DLD1 (cell line): ENCODE results near the gene MYO1H.
"Not testable (repeated sequence)": the region's sequence is repeated elsewhere in the genome, so short reads cannot be mapped to it uniquely, and the experiment has no call there.

ENCODE experiments used
- in situ Hi-C: cut with HindIII; loops from 2 replicates; pipeline ENCODE4 v1.10.0; 2017; ENCODE audit warnings: low sequenced_read_pairs

MYO1H gene

GRCh38 chr12:109347589-109347988 lies at the start of gene MYO1H:
Gene MYO1H (plus strand): TSS chr12:109347900. CDS start chr12:109347961, 61 bp downstream.
- in situ Hi-C loops, result no loop called here

GRCh38 chr12:109299849-109300248 lies 47.9 kb upstream of the MYO1H start:
- in situ Hi-C loops, result no loop called here

- in situ Hi-C loops, result no loop called here
These were observed 46.0 kb upstream of the MYO1H start for GRCh38 chr12:109301643-109302168.

- in situ Hi-C loops, result no loop called here
These were observed 45.3 kb upstream of the MYO1H start for GRCh38 chr12:109302358-109302757.

GRCh38 chr12:109302770-109303169 lies 44.9 kb upstream of the MYO1H start:
- in situ Hi-C loops, result no loop called here

- in situ Hi-C loops, result no loop called here
These were observed 43.2 kb upstream of the MYO1H start for GRCh38 chr12:109304485-109304884.

- in situ Hi-C loops, result no loop called here
These were observed 42.2 kb upstream of the MYO1H start for GRCh38 chr12:109305547-109305946.

- in situ Hi-C loops, result no loop called here
These were observed 40.6 kb upstream of the MYO1H start for GRCh38 chr12:109307051-109307450.

GRCh38 chr12:109308534-109309380 lies 38.9 kb upstream of the MYO1H start, which contains the start of gene FOXN4:
Gene FOXN4 (minus strand): TSS chr12:109309284. CDS start chr12:109308321, 963 bp downstream.
- in situ Hi-C loops, result no loop called here

GRCh38 chr12:109309381-109310246 lies 38.1 kb upstream of the MYO1H start:
- in situ Hi-C loops, result no loop called here

GRCh38 chr12:109310247-109311125 lies 37.2 kb upstream of the MYO1H start:
- in situ Hi-C loops, result no loop called here

- in situ Hi-C loops, result not testable (repeated sequence)
These were observed 26.4 kb upstream of the MYO1H start for GRCh38 chr12:109321294-109321693.

GRCh38 chr12:109329003-109329402 lies 18.7 kb upstream of the MYO1H start:
- in situ Hi-C loops, result no loop called here

GRCh38 chr12:109329686-109330085 lies 18.0 kb upstream of the MYO1H start:
- in situ Hi-C loops, result loop anchor here (5.0 kb wide), 1 partner anchor 52 kb away; no protein-coding TSS in a partner anchor

GRCh38 chr12:109330282-109331230 lies 17.1 kb upstream of the MYO1H start:
- in situ Hi-C loops, result loop anchor here (5.0 kb wide), 1 partner anchor 53 kb away; no protein-coding TSS in a partner anchor

GRCh38 chr12:109331301-109331952 lies 16.3 kb upstream of the MYO1H start:
- in situ Hi-C loops, result loop anchor here (5.0 kb wide), 1 partner anchor 54 kb away; no protein-coding TSS in a partner anchor

GRCh38 chr12:109334887-109335286 lies 12.8 kb upstream of the MYO1H start:
- in situ Hi-C loops, result loop anchor here (5.0 kb wide), 1 partner anchor 58 kb away; no protein-coding TSS in a partner anchor

- in situ Hi-C loops, result no loop called here
These were observed 11.1 kb upstream of the MYO1H start for GRCh38 chr12:109336593-109336992.
